GM12878 (cell line): Measurements from ENCODE around the gene ATG10.

ENCODE experiments used
- EZH2 ChIP-seq: IDR thresholded peaks from 2 replicates; pipeline ENCODE4 v1.6.1; 2012; ENCODE audit warnings: low read depth, mild to moderate bottlenecking, control low read depth, inconsistent platforms, low read length, borderline replicate concordance; ENCODE audit not compliant: control insufficient read depth
- TF ChIP-seq, protein P1 (sequence below), 3 experiments: IDR thresholded peaks in 2 of 3; conservative IDR thresholded peaks in 1 of 3; 2 replicates each; pipeline ENCODE4 v1.5.1; 2011; ENCODE audit warnings: low read depth in 3 of 3, low read length in 3 of 3, mild to moderate bottlenecking in 3 of 3, control low read depth in 2 of 3, moderate library complexity in 2 of 3, inconsistent platforms in 1 of 3, mixed read lengths in 1 of 3; ENCODE audit not compliant: control insufficient read depth in 2 of 3, insufficient read depth in 1 of 3; ENCODE audit errors: extremely low read depth in 1 of 3

DNA sequence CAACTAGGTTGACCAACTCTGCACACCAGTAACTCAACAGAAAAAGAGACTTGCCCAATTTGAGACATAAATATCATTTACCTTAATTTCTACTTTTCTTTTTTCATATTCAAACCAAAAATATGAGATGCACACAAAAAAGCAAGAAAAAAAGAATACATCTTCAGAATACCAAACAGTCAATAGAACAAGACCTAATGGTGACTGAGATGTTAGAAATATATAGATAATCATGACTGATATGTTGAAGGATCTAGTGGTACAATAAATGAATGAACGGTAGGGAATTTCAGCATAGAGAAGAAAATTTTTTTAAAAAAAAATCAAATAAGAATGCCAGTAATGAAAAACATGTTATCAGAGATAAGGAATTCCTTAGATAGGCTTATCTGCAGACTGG lies 29.1 kb upstream of the ATG10 start:
- TF ChIP-seq, protein P1, sequence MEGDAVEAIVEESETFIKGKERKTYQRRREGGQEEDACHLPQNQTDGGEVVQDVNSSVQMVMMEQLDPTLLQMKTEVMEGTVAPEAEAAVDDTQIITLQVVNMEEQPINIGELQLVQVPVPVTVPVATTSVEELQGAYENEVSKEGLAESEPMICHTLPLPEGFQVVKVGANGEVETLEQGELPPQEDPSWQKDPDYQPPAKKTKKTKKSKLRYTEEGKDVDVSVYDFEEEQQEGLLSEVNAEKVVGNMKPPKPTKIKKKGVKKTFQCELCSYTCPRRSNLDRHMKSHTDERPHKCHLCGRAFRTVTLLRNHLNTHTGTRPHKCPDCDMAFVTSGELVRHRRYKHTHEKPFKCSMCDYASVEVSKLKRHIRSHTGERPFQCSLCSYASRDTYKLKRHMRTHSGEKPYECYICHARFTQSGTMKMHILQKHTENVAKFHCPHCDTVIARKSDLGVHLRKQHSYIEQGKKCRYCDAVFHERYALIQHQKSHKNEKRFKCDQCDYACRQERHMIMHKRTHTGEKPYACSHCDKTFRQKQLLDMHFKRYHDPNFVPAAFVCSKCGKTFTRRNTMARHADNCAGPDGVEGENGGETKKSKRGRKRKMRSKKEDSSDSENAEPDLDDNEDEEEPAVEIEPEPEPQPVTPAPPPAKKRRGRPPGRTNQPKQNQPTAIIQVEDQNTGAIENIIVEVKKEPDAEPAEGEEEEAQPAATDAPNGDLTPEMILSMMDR (IDR thresholded peaks at IDR 0.05 in 2 of 3, conservative IDR thresholded peaks at IDR 0.05 in 1 of 3; ENCODE audit: control insufficient read depth in 2 of 3, extremely low read depth in 1 of 3, insufficient read depth in 1 of 3, low read depth in 3 of 3, low read length in 3 of 3) = no peak
- no peak for TF ChIP-seq EZH2
